LNCAP (cell line): ENCODE data around the gene NUBP2.

Source experiments
- TF ChIP-seq, protein P1 (sequence below): fragments of 450-650 bp; IDR thresholded peaks from 2 replicates; pipeline ENCODE4 v1.5.1; 2017; ENCODE audit warnings: mild to moderate bottlenecking

The NUBP2 gene

DNA sequence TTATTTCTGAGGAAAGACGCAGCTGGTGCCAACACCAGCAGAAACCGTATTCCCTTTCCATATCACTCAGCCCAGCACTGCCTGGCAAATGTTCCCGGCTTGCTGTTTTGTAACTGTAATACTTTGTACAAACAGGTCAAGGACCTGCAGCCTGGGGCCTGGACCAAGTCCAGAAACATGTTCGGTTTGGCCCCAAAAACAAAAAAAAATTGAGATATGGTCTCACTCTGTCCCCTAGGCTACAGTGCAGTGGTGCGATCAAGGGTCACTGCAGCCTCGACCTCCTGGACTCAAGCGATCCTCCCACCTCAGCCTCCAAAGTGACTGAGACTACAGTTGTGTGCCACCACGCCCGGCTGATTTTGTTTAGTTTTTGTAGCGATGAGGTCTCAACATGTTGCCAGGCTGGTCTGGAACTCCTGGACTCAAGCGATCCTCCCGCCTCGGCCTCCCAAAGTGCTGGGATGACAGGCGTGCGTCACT is 42.7 kb downstream of the NUBP2 start:
- TF ChIP-seq, protein P1, sequence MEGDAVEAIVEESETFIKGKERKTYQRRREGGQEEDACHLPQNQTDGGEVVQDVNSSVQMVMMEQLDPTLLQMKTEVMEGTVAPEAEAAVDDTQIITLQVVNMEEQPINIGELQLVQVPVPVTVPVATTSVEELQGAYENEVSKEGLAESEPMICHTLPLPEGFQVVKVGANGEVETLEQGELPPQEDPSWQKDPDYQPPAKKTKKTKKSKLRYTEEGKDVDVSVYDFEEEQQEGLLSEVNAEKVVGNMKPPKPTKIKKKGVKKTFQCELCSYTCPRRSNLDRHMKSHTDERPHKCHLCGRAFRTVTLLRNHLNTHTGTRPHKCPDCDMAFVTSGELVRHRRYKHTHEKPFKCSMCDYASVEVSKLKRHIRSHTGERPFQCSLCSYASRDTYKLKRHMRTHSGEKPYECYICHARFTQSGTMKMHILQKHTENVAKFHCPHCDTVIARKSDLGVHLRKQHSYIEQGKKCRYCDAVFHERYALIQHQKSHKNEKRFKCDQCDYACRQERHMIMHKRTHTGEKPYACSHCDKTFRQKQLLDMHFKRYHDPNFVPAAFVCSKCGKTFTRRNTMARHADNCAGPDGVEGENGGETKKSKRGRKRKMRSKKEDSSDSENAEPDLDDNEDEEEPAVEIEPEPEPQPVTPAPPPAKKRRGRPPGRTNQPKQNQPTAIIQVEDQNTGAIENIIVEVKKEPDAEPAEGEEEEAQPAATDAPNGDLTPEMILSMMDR, result no peak

DNA sequence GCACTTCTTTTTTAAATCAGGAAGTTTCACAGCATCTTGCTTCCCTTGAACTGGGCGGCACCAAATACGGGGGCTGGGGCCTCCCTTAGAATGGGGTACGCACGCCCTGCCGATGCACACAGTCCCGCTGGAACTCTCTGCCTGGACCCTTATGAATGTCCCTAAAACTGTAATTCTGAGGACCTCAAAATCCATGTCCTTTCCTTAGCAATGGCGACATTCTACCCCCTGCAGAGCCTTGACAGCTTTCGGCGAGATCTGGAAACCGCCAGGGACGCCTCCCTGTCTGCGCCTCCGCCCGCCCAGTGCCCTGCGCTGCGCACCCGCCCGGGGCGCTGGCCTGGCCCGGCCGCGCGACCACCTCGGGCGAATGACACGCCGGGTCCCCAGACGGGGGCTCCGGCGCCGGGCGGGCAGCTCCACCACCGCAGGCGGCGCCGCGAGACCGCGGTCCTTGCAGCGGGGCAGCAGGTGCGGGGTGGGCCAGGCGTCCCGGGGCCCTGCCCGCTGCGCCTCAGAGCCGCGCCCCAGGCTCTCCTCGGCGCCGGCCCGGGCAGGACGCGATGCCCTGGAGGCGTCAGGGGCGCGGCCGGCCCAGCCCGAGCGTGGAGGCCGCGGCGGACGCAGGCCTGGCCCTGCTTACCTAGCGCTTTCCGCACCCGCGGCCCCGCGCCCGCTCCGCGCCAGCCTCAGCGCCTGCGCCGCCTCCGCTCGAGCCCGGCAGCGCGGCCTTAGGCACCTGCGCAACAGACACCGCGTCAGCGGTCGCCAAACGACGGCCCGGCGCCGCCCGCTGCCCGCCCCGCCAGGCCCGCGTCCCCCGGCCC is 43.3 kb downstream of the NUBP2 start:
- TF ChIP-seq, protein P1, result no peak

DNA sequence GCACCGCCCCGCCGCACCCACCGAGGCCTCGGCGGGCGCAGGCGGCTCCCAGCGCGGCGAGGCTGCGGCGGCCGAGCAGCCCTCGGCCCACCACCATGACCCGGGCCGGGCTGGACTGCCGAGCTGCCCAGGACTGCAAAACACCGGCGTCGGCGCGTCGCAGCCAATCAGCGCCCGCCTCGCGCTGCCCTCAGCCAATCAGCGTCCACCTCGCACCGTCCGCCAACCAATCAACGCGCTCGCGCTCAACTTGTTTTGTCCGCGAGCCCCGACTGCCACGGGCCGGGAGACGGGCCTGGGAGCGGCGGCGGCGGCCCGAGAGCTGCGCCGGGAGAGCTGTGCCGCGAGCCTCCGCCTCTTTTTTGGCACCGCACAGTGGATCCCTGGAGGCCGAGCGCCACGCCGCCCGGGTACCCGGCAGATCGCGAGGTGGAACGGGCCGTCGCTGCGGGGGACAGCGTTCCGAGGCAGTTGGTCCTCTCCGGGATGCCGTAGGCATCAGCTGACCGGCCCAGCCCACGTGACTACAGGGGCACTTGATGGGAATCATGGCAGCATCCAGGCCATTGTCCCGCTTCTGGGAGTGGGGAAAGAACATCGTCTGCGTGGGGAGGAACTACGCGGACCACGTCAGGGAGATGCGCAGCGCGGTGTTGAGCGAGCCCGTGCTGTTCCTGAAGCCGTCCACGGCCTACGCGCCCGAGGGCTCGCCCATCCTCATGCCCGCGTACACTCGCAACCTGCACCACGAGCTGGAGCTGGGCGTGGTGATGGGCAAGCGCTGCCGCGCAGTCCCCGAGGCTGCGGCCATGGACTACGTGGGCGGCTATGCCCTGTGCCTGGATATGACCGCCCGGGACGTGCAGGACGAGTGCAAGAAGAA is 44.2 kb downstream of the NUBP2 start, which contains the start of the genes FAHD1 and HAGH:
Gene FAHD1, plus strand, starts transcription at position 516 of the 883 bp plus-strand sequence. Its CDS starts 33 bp downstream, at position 549.
Gene HAGH, minus strand, starts transcription at position 135 of the 883 bp plus-strand sequence. Its CDS starts 38 bp downstream, at position 97.
- TF ChIP-seq, protein P1, result no peak

DNA sequence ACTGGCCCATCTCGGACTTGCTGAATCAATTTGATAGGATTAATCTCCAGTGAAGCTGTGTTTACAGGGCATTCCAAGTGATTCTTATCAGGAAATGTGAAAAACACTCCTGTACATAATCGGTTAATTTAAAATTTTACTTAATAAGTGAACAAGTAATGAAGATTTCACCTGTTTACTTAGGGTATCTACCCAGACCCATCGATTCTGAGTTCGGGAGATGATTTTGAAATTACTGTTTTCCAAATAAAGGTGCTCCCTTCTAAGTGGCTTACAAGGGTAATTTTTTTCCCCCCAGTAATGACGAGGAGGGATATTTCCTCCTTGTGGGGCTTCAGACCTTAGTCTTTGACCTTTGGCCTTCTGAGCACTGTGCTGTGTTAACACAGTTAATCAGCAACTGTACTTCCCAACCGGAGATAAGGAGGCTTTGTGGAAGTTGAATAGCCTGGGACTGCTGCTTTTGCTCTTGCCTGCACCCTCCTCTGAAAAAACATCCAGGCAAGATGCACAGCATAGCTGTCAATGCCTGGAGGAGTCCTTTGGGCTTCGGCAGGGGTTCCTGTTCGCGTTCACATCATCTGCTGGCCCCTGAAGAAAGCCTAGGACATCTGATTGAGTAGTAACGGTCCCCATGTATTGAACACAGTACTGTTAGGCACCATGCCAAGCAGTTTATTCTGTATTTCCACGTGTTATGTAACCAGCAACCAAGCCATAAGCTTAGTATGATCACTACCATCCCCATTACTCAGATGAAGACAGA is 46.1 kb downstream of the NUBP2 start:
- TF ChIP-seq, protein P1, result no peak

DNA sequence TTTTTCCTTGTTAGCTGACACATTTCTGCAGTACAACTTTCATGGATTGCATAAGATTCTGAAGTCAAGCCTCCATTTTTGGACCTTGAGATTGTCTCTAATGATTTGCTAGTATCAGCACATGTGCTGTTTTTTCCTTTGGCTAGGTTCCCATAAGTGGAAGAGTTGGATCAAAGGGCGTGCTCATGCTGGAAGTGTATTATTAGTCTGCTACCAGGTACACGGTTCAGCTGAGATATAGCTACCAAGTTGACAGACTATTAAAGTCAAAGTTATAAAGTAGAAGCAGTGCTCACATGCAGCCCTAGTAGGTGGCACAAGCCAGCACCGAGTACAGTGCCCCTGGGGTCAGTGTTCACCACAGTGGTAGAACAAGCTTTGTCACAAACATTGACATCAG is 47.5 kb downstream of the NUBP2 start:
- TF ChIP-seq, protein P1, result no peak

DNA sequence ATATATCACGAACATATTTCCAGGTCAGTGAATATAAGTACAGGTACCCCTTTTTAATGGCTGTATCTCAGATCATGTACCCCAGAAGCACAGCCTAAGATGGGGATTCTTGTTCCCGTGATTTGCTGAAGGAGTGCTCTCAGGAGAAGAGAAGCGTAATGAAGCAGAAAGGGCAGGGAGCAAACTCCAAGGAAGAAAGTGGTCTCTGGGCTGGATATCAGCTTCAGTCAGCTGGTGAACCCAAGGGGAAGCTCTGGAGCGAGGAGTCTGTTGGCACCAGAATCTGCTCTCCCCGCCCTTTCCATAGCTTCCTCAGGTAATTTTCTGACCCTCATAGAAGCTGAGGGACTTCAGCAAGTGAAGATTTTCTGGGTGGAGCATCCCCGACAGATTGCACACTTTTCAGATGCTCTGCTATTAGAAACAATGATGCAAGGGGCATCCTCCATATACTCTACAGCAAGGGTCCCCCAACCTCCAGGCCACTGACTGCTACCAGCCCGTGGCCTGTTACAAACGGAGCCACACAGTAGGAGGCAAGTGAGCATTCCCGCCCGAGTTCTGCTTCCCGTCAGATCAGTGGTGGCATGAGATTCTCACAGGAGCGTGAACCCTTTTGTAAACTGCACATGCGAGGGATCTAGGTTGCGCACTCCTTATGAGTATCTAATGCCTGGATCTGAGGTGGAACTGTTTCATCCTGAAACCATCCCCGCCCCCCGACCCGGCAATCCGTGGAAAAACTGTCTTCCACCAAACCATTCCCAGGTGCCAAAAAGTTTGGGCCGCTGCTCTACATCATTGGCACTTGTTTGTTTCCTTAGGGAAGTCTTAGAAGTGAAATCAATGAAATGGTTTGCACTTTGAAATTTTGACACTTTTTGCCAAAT is 48.7 kb downstream of the NUBP2 start:
- TF ChIP-seq, protein P1, result no peak
